ENCODE results near the gene GJD4.

Gene GJD4

GRCh38 chr10:35605191-35605590 lies at the start of gene GJD4:
Gene GJD4, plus strand, starts transcription at chr10:35605341. Its CDS starts 227 bp downstream, at chr10:35605568.
- no peak for DNase-seq

GRCh38 chr10:35555962-35556930 lies 48.9 kb upstream of the GJD4 start:
- no peak for DNase-seq

GRCh38 chr10:35558276-35558675 lies 46.9 kb upstream of the GJD4 start:
- no peak for DNase-seq

- no peak for DNase-seq
These were observed 45.7 kb upstream of the GJD4 start for GRCh38 chr10:35559416-35559815.

GRCh38 chr10:35561715-35562114 lies 43.4 kb upstream of the GJD4 start:
- DNase-seq: no peak

- DNase-seq: no peak
These were observed 42.7 kb upstream of the GJD4 start for GRCh38 chr10:35562427-35562826.

GRCh38 chr10:35563261-35563891 lies 41.8 kb upstream of the GJD4 start:
- DNase-seq: peak; percentile 47

- no peak for DNase-seq
These were observed 40.7 kb upstream of the GJD4 start for GRCh38 chr10:35564341-35564968.

GRCh38 chr10:35565602-35566081 lies 39.5 kb upstream of the GJD4 start:
- DNase-seq: no peak

GRCh38 chr10:35567951-35568350 lies 37.2 kb upstream of the GJD4 start:
- no peak for DNase-seq

GRCh38 chr10:35568483-35569015 lies 36.6 kb upstream of the GJD4 start:
- no peak for DNase-seq

GRCh38 chr10:35569111-35569707 lies 35.9 kb upstream of the GJD4 start:
- DNase-seq: no peak

GRCh38 chr10:35569836-35570235 lies 35.3 kb upstream of the GJD4 start:
- no peak for DNase-seq

- DNase-seq: no peak
These were observed 34.7 kb upstream of the GJD4 start for GRCh38 chr10:35570397-35570796.

- no peak for DNase-seq
These were observed 32.6 kb upstream of the GJD4 start for GRCh38 chr10:35572583-35572982.

GRCh38 chr10:35573796-35574195 lies 31.3 kb upstream of the GJD4 start:
- DNase-seq: no peak

GRCh38 chr10:35574924-35575352 lies 30.2 kb upstream of the GJD4 start:
- no peak for DNase-seq

- no peak for DNase-seq
These were observed 29.5 kb upstream of the GJD4 start for GRCh38 chr10:35575640-35576039.

GRCh38 chr10:35576730-35577129 lies 28.4 kb upstream of the GJD4 start:
- no peak for DNase-seq

GRCh38 chr10:35577926-35578617 lies 27.1 kb upstream of the GJD4 start:
- no peak for DNase-seq

- no peak for DNase-seq
These were observed 26.6 kb upstream of the GJD4 start for GRCh38 chr10:35578618-35578956.

GRCh38 chr10:35579116-35579515 lies 26.0 kb upstream of the GJD4 start:
- DNase-seq: no peak

Measured in NCI-H1092 treated with DMSO at 0.1 percent for 48 hours (cell line).